ENCODE measurements around the gene DHRSX. TPM values are rescaled to one million over a fixed set of nuclear protein-coding genes. Genes with fewer than 3 reads are reported as not detected.

Gene DHRSX
- total and polyA plus RNA-seq, 2 of the 13 experiments (the other 11 are each of a cell fraction or from before 2014, with no cell fraction given), result 15.5 to 24.3 TPM

DNA sequence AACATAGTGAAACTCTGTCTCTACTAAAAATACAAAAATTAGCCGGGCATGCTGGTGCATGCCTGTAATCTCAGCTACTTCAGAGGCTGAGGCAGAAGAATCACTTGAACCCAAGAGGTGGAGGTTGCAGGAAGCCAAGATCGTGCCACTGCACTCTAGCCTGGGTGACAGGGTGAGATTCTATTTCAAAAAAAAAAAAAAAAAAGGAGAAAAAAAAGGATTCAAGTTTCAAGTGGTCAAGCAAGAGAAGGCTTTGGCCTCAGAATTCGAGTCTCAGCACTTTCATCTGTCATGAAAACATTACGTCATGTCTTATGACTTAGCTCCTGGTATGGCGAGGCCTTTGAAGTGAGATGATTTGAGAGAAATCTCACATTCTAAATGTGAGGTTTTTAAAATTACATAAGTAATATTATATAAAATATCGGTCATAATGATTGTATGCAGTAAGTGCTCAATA is 21.2 kb upstream of the DHRSX start:
- Histone ChIP-seq H3K4me2 (ENCODE audit: low read depth, low read length) (no peak overlapping the region), H3K9me3 (ENCODE audit: low read length) (no peaks in the 10 kb centered on the region), H4K20me1 (ENCODE audit: insufficient read depth, low read length) (no peaks in the 10 kb centered on the region), H2AFZ (ENCODE audit: low read length) (no peak overlapping the region), H3K27ac (ENCODE audit: extremely low read length, insufficient read depth, low read length) (no peak overlapping the region), H3K27me3 (ENCODE audit: control insufficient read depth in 1 of 2, insufficient read depth in 2 of 2, low read length in 2 of 2) (peaks cover 0 to 11% of the 10 kb centered on the region in 2 experiments; a peak in 2 of 5 replicates), H3K36me3 (replicated peaks in 1 of 2; ENCODE audit: control insufficient read depth in 1 of 2, insufficient read depth in 2 of 2, low read length in 2 of 2) (no peaks in the 10 kb centered on the region), H3K9ac (ENCODE audit: insufficient read depth, low read depth, low read length) (no peak overlapping the region), H3K4me1 (ENCODE audit: insufficient read depth, low read length) (peaks cover 13% of the 10 kb centered on the region), H3K4me3 (replicated peaks in 1 of 3; ENCODE audit: insufficient read depth in 1 of 3, low read depth in 2 of 3, low read length in 3 of 3) (no peak overlapping the region), H3K79me2 (ENCODE audit: insufficient read depth, low read length) (no peaks in the 10 kb centered on the region)
- TF ChIP-seq ZNF891 (CRISPR knock-in tag; IDR thresholded peaks at IDR 0.05) (no peak), ATF7 (IDR thresholded peaks at IDR 0.05) (peak; percentile 57), ATF7 (CRISPR knock-in tag; IDR thresholded peaks at IDR 0.05) (no peak)
- in situ Hi-C loops (cut with HindIII; ENCODE audit: extremely low pct_ligation_motif_present, low pct_unique_long_range_greater_than_20kb), result no loop called here
- ChIA-PET CTCF (ENCODE audit: low intra/inter-chr PET ratio, low total read pairs) (no interaction called here), POLR2A (no interaction called here)
- ATAC-seq, result no peak
- BruUV-seq (replicated peaks), result no TSS peak
- no peak for DNase-seq (ENCODE audit: low spot score)
- no peak for FAIRE-seq
- intact Hi-C loops (cut with micrococcal nuclease; ENCODE audit: unreplicated experiment), result no loop called here
- 50% methylated on average over 6 of the region's 6 CpGs for WGBS (ENCODE audit: low lambda C conversion rate)

- H2AFZ ChIP-seq (ENCODE audit: low read length), result no peak overlapping the region
- peaks cover 0 to 11% of the 10 kb centered on the region in 2 experiments; a peak in 2 of 5 replicates for H3K27me3 ChIP-seq (ENCODE audit: control insufficient read depth in 1 of 2, insufficient read depth in 2 of 2, low read length in 2 of 2)
- H3K4me3 ChIP-seq (replicated peaks in 1 of 3; ENCODE audit: insufficient read depth in 1 of 3, low read depth in 2 of 3, low read length in 3 of 3), result no peak overlapping the region
- WGBS (ENCODE audit: low lambda C conversion rate), result 15% methylated on average over 15 of the region's 15 CpGs
- no peaks in the 10 kb centered on the region for H3K9me3 ChIP-seq (ENCODE audit: low read length)
- in situ Hi-C loops (cut with HindIII; ENCODE audit: extremely low pct_ligation_motif_present, low pct_unique_long_range_greater_than_20kb) (no loop called here), intact Hi-C loops (cut with micrococcal nuclease; ENCODE audit: unreplicated experiment) (no loop called here)
- no TSS peak for BruUV-seq (replicated peaks)
- H3K4me1 ChIP-seq (ENCODE audit: insufficient read depth, low read length), result peaks cover 13% of the 10 kb centered on the region
- peak; percentile 46; the same call in 2 of the 3 replicates for ATAC-seq
- H4K20me1 ChIP-seq (ENCODE audit: insufficient read depth, low read length), result no peaks in the 10 kb centered on the region
- TF ChIP-seq GZF1 (CRISPR knock-in tag; IDR thresholded peaks at IDR 0.05) (no peak), ZNF549 (CRISPR knock-in tag; IDR thresholded peaks at IDR 0.05) (no peak), ZSCAN12 (CRISPR knock-in tag; IDR thresholded peaks at IDR 0.05) (no peak), ERF (CRISPR knock-in tag; IDR thresholded peaks at IDR 0.05) (no peak), EEA1 (CRISPR knock-in tag; IDR thresholded peaks at IDR 0.05; ENCODE audit: borderline replicate concordance) (no peak), MAFG (CRISPR knock-in tag; IDR thresholded peaks at IDR 0.05) (no peak), ZNF629 (CRISPR knock-in tag; conservative IDR thresholded peaks at IDR 0.05) (no peak), TGIF2 (CRISPR knock-in tag; IDR thresholded peaks at IDR 0.05) (no peak), ZNF761 (CRISPR knock-in tag; conservative IDR thresholded peaks at IDR 0.05) (no peak), ZNF138 (CRISPR knock-in tag; IDR thresholded peaks at IDR 0.05; ENCODE audit: low read depth) (no peak), ZNF781 (CRISPR knock-in tag; IDR thresholded peaks at IDR 0.05; ENCODE audit: borderline replicate concordance, not compliant biosample characterization) (no peak), SIX4 (CRISPR knock-in tag; IDR thresholded peaks at IDR 0.05) (no peak), ZBTB7A (CRISPR knock-in tag; IDR thresholded peaks at IDR 0.05) (no peak), PAX8 (CRISPR knock-in tag; IDR thresholded peaks at IDR 0.05; ENCODE audit: borderline replicate concordance) (no peak)
- no peak overlapping the region for H3K4me2 ChIP-seq (ENCODE audit: low read depth, low read length)
- H3K27ac ChIP-seq (ENCODE audit: extremely low read length, insufficient read depth, low read length), result no peak overlapping the region
- DNase-seq (ENCODE audit: low spot score), result no peak
- ChIA-PET CTCF (ENCODE audit: low intra/inter-chr PET ratio, low total read pairs) (no interaction called here), POLR2A (no interaction called here)
- no peak overlapping the region for H3K9ac ChIP-seq (ENCODE audit: insufficient read depth, low read depth, low read length)
- H3K79me2 ChIP-seq (ENCODE audit: insufficient read depth, low read length), result no peaks in the 10 kb centered on the region
- H3K36me3 ChIP-seq (replicated peaks in 1 of 2; ENCODE audit: control insufficient read depth in 1 of 2, insufficient read depth in 2 of 2, low read length in 2 of 2), result no peaks in the 10 kb centered on the region
- FAIRE-seq, result no peak
Observed at GRCh38 chrX:2521092-2521926, 20.5 kb upstream of the DHRSX start.

All from HepG2 (cell line).